Caco-2 (cell line): ENCODE results near the gene LTBP1. TPM values are rescaled to one million over a fixed set of nuclear protein-coding genes. Genes with fewer than 3 reads are reported as not detected.

Experiments used
- BruUV-seq: library from RNA; stranded (reverse); fragments of 400-500 nt; replicated peaks from 2 replicates; lab custom pipeline; 2021; lab: Mats Ljungman, UMichigan
- CTCF ChIA-PET: fragments of 300-600 bp; sonication (Branson Sonifier 250); formaldehyde crosslinking; loops from one replicate; lab custom pipeline; 2022; ENCODE audit warnings: antibody characterized with exemption; lab: Charles Lee
- POLR2A ChIA-PET: fragments of 300-600 bp; sonication (Branson Sonifier 250); formaldehyde crosslinking; loops from one replicate; lab custom pipeline; 2022; ENCODE audit warnings: antibody characterized with exemption; lab: Charles Lee
- DNase-seq, 2 experiments: peaks; one replicate each; pipeline versions ENCODE4 v3.0.0 to v3.0.0-alpha.2; 2020 to 2022
- H3K27me3 ChIP-seq: replicated peaks from 2 replicates; pipeline ENCODE4 v1.6.0; 2011; ENCODE audit warnings: low read length; ENCODE audit not compliant: control insufficient read depth, insufficient read depth
- H3K36me3 ChIP-seq: 2 replicates; pipeline ENCODE4 v1.5.1; 2011; ENCODE audit warnings: low read length; ENCODE audit not compliant: control insufficient read depth, insufficient read depth
- H3K4me1 ChIP-seq: fragments of 250-450 bp; sonication (Bioruptor Pico); 2 replicates; pipeline ENCODE4 v1.5.1; 2020; ENCODE audit warnings: mild to moderate bottlenecking
- H3K4me3 ChIP-seq: 2 replicates; pipeline ENCODE4 v1.5.1; 2011; ENCODE audit warnings: low read depth, mild to moderate bottlenecking, control low read depth, low read length
- H3K9me3 ChIP-seq: fragments of 250-450 bp; sonication (Bioruptor Pico); 2 replicates; pipeline ENCODE4 v1.5.1; 2020; ENCODE audit warnings: mild to moderate bottlenecking, moderate library complexity
- H3K27ac Mint-ChIP-seq: one replicate; pipeline ENCODE4 v1.8.0; 2022; ENCODE audit warnings: mixed read lengths; ENCODE audit not compliant: unreplicated experiment
- H3K27me3 Mint-ChIP-seq: one replicate; pipeline ENCODE4 v1.8.0; 2022; ENCODE audit warnings: mixed read lengths; ENCODE audit not compliant: insufficient read depth, unreplicated experiment
- H3K36me3 Mint-ChIP-seq: one replicate; pipeline ENCODE4 v1.8.0; 2022; ENCODE audit warnings: mild to moderate bottlenecking, mixed read lengths; ENCODE audit not compliant: insufficient read depth, unreplicated experiment
- H3K4me1 Mint-ChIP-seq: one replicate; pipeline ENCODE4 v1.8.0; 2022; ENCODE audit warnings: low read depth, mixed read lengths; ENCODE audit not compliant: unreplicated experiment
- H3K4me3 Mint-ChIP-seq: one replicate; pipeline ENCODE4 v1.8.0; 2022; ENCODE audit warnings: mild to moderate bottlenecking, moderate library complexity, mixed read lengths; ENCODE audit not compliant: unreplicated experiment
- H3K9me3 Mint-ChIP-seq: one replicate; pipeline ENCODE4 v1.8.0; 2022; ENCODE audit warnings: mixed read lengths; ENCODE audit not compliant: unreplicated experiment
- CTCF ChIP-seq, 2 experiments: fragments of 200-600 bp in 1 of 2; IDR thresholded peaks; 1 replicate in 1 of 2; 2 replicates in 1 of 2; pipeline versions ENCODE4 v1.5.1 to v1.8.0; 2011 to 2022; ENCODE audit warnings: antibody characterized with exemption in 1 of 2, control low read depth in 1 of 2, inconsistent platforms in 1 of 2, low read depth in 1 of 2, low read length in 1 of 2, mild to moderate bottlenecking in 1 of 2, moderate library complexity in 1 of 2; ENCODE audit not compliant: insufficient read depth in 1 of 2, severe bottlenecking in 1 of 2, unreplicated experiment in 1 of 2
- intact Hi-C: fragments of 100-400 bp; cut with micrococcal nuclease; formaldehyde crosslinking; loops from one replicate; pipeline ENCODE4 v1.10.0; 2022; ENCODE audit not compliant: unreplicated experiment
- total RNA-seq: library from RNA; stranded (reverse); gene quantifications from 2 replicates; pipeline ENCODE4 v1.2.3, GENCODE V29; 2022

LTBP1 gene
- total RNA-seq, 1 experiment from 2014 or later = 64.2 TPM

DNA sequence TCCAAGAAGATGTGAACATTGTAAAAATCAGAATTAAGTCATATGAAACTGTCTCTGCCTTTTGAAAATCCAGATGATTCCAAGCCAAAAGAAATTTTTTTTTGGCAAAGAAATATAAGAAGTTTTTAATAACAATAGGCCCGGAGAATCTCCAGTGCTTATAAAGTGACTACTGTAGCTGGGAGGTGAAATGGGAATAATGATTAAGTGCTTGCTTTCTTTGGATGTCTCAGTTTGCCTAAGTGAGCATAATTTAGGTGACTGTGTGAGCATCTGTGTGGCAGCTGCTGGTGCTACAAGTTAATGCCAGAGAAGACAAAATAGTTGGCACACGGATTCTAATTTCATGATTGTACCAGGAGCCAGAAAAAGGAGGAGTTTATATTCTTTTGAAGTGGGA lies 185.0 kb downstream of the LTBP1 start:
- no peak overlapping the region for H3K4me3 Mint-ChIP-seq
- no peaks in the 10 kb centered on the region for H3K27me3 Mint-ChIP-seq
- no peaks in the 10 kb centered on the region for H3K9me3 Mint-ChIP-seq
- H3K4me1 Mint-ChIP-seq = no peaks in the 10 kb centered on the region
- H3K36me3 Mint-ChIP-seq = no peaks in the 10 kb centered on the region
- no peaks in the 10 kb centered on the region for H3K9me3 ChIP-seq
- no peak for DNase-seq
- ChIA-PET POLR2A (no interaction called here), CTCF (no interaction called here)
- H3K27me3 ChIP-seq = no peaks in the 10 kb centered on the region
- no peaks in the 10 kb centered on the region for H3K36me3 ChIP-seq
- no TSS peak for BruUV-seq
- H3K27ac Mint-ChIP-seq = no peak overlapping the region
- H3K4me3 ChIP-seq = no peak overlapping the region
- no peaks in the 10 kb centered on the region for H3K4me1 ChIP-seq
- intact Hi-C loops = no loop called here
- no peak for TF ChIP-seq CTCF (IDR thresholded peaks at IDR 0.05; ENCODE audit: insufficient read depth in 1 of 2, low read depth in 1 of 2, low read length in 1 of 2, severe bottlenecking in 1 of 2, unreplicated experiment in 1 of 2)

GRCh38 chr2:33133454-33133952 lies 186.8 kb downstream of the LTBP1 start:
- Histone ChIP-seq H3K27me3 (no peaks in the 10 kb centered on the region), H3K36me3 (no peaks in the 10 kb centered on the region), H3K4me1 (no peaks in the 10 kb centered on the region), H3K9me3 (no peaks in the 10 kb centered on the region), H3K4me3 (no peak overlapping the region)
- CTCF ChIA-PET = no interaction called here
- H3K4me1 Mint-ChIP-seq = no peaks in the 10 kb centered on the region
- no TSS peak for BruUV-seq
- H3K27ac Mint-ChIP-seq = no peak overlapping the region
- DNase-seq = no peak
- POLR2A ChIA-PET = no interaction called here
- TF ChIP-seq CTCF (IDR thresholded peaks at IDR 0.05; ENCODE audit: insufficient read depth in 1 of 2, low read depth in 1 of 2, low read length in 1 of 2, severe bottlenecking in 1 of 2, unreplicated experiment in 1 of 2) = no peak
- H3K27me3 Mint-ChIP-seq = no peaks in the 10 kb centered on the region
- H3K9me3 Mint-ChIP-seq = no peaks in the 10 kb centered on the region
- intact Hi-C loops = no loop called here
- no peak overlapping the region for H3K4me3 Mint-ChIP-seq
- H3K36me3 Mint-ChIP-seq = no peaks in the 10 kb centered on the region

DNA sequence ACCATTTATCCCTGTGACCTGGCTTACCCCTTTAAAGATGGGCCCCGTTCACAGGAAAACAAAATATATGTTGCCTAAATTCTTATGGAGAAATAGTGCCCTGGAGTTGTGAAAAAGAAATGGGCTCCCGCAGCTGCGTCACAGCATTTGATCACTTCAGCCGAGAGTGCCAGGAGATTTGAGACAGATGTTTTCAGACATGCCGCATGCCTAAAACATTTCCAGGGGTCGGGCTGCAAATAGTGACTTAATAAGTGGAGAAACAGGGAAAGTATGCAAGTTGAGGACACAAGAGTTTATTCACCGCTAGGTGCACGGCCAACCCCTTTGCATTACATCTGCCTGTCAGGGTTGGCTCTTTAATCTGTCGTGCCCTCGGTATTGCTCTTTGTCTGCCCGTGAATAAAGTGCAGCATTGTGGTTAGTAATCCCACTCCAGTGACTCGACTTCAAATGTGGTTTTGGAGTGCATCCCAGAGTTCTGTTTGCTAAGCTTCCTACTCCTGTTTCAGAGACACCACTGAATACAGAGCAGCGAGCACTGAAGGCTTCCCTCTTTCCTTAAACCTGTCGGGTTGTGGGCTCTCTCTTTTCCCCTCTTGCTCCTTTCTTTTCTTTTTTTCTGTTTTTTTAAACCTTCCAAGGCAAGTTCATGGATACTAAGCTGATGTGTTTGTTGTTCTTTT lies 187.5 kb downstream of the LTBP1 start:
- Mint-ChIP-seq H3K9me3 (no peaks in the 10 kb centered on the region), H3K36me3 (no peaks in the 10 kb centered on the region), H3K4me3 (no peak overlapping the region), H3K27ac (no peak overlapping the region), H3K27me3 (no peaks in the 10 kb centered on the region), H3K4me1 (no peaks in the 10 kb centered on the region)
- Histone ChIP-seq H3K36me3 (no peaks in the 10 kb centered on the region), H3K4me1 (no peaks in the 10 kb centered on the region), H3K27me3 (no peaks in the 10 kb centered on the region), H3K4me3 (no peak overlapping the region), H3K9me3 (no peaks in the 10 kb centered on the region)
- DNase-seq = no peak
- POLR2A ChIA-PET = no interaction called here
- CTCF ChIA-PET = no interaction called here
- intact Hi-C loops = no loop called here
- TF ChIP-seq CTCF (IDR thresholded peaks at IDR 0.05; ENCODE audit: insufficient read depth in 1 of 2, low read depth in 1 of 2, low read length in 1 of 2, severe bottlenecking in 1 of 2, unreplicated experiment in 1 of 2) = no peak
- BruUV-seq = no TSS peak
